Activated CD8-positive, alpha-beta memory T cell treated with anti-CD3 and anti-CD28 coated beads, Interleukin-2, amount 50 U/mL, for 4 hours (primary cell): ENCODE measurements around the gene ARHGEF38.

Experiments used
- DNase-seq: peaks from one replicate; pipeline ENCODE4 v3.0.0-alpha.2; 2020

The ARHGEF38 gene

GRCh38 chr4:105619188-105619931 lies 66.9 kb downstream of the ARHGEF38 start:
- DNase-seq, result no peak

GRCh38 chr4:105620640-105621323 lies 68.4 kb downstream of the ARHGEF38 start:
- DNase-seq, result no peak

- DNase-seq, result no peak
These were observed 69.8 kb downstream of the ARHGEF38 start for GRCh38 chr4:105622269-105622668.

GRCh38 chr4:105623099-105623498 lies 70.7 kb downstream of the ARHGEF38 start:
- no peak for DNase-seq

GRCh38 chr4:105624530-105624929 lies 72.1 kb downstream of the ARHGEF38 start:
- no peak for DNase-seq

GRCh38 chr4:105625214-105625613 lies 72.8 kb downstream of the ARHGEF38 start:
- no peak for DNase-seq

- DNase-seq, result no peak
These were observed 74.4 kb downstream of the ARHGEF38 start for GRCh38 chr4:105626846-105627245.

- DNase-seq, result no peak
These were observed 75.2 kb downstream of the ARHGEF38 start for GRCh38 chr4:105627620-105628019.

- no peak for DNase-seq
These were observed 78.5 kb downstream of the ARHGEF38 start for GRCh38 chr4:105630670-105631655.

GRCh38 chr4:105631818-105632400 lies 79.5 kb downstream of the ARHGEF38 start:
- DNase-seq, result no peak

- DNase-seq, result no peak
These were observed 80.2 kb downstream of the ARHGEF38 start for GRCh38 chr4:105632599-105632998.

- no peak for DNase-seq
These were observed 80.8 kb downstream of the ARHGEF38 start for GRCh38 chr4:105633241-105633640.

GRCh38 chr4:105634402-105635080 lies 82.1 kb downstream of the ARHGEF38 start:
- no peak for DNase-seq

- DNase-seq, result no peak
These were observed 85.2 kb downstream of the ARHGEF38 start for GRCh38 chr4:105637408-105638176.

GRCh38 chr4:105641845-105642244 lies 89.4 kb downstream of the ARHGEF38 start:
- no peak for DNase-seq

- DNase-seq, result no peak
These were observed 91.8 kb downstream of the ARHGEF38 start for GRCh38 chr4:105644257-105644656.

- no peak for DNase-seq
These were observed 93.0 kb downstream of the ARHGEF38 start for GRCh38 chr4:105645440-105645839.

- no peak for DNase-seq
These were observed 97.8 kb downstream of the ARHGEF38 start for GRCh38 chr4:105650190-105650589.

GRCh38 chr4:105651884-105652283 lies 99.5 kb downstream of the ARHGEF38 start:
- no peak for DNase-seq

- DNase-seq, result no peak
These were observed 100.0 kb downstream of the ARHGEF38 start for GRCh38 chr4:105652286-105652888.
